IPS-NIHi7 (cell line): Measurements from ENCODE around the gene FRAS1.

Experiments used
- DNase-seq: peaks from one replicate; pipeline ENCODE4 v3.0.0; 2012; ENCODE audit warnings: mixed read lengths; ENCODE audit errors: extremely low spot score

The FRAS1 gene

DNA sequence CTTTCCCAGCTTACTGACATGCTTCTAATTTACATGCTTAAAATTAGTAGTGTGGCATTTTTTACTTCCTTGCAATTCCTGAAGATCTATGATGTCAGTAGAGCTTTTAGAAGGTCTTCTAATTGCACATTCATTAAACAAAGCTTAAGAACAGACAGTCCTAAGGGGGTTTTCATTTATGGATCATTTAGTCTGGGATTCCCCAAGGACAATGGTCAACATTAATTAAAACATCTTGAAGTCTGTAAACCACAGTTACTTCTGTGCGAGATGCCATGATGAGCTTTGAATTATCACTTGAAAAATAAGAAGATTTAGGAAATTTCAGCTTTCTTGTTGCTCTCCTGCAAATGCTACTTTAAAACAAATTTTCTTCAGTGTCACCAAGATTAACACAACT is 514.7 kb downstream of the FRAS1 start:
- DNase-seq = no peak

DNA sequence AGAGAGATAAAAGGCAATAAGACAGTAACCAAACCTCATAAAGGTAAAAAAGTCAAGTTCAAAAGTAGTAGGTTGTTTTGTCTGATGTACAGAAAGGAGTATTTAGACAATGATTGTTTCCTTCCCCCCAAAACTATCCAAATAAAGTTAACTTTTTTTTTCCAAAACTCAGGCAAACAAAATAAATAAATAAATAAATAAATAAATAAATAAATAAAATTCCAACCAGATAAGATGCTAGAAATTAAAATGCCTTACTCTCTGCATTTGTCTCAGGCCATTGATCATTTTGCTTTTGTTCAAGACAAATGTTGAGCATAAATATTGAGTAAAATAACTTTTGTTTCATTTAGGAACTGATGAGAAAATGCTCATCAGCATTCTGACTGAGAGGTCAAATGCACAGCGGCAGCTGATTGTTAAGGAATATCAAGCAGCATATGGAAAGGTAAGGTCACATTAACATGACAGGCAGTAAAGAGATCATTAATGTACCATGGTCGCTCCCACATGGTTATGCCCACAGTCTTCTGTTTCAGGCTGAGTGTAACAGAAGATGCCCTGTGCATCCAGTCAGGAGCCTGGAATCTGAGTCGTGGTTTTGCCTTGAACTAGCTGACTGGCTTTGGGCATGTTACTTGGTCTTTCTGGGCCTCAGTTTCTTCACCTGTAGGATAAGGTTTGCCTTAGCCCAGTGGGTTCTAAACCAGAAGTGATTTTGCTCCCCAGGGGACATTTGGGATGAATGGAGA is 521.7 kb downstream of the FRAS1 start:
- DNase-seq = no peak

DNA sequence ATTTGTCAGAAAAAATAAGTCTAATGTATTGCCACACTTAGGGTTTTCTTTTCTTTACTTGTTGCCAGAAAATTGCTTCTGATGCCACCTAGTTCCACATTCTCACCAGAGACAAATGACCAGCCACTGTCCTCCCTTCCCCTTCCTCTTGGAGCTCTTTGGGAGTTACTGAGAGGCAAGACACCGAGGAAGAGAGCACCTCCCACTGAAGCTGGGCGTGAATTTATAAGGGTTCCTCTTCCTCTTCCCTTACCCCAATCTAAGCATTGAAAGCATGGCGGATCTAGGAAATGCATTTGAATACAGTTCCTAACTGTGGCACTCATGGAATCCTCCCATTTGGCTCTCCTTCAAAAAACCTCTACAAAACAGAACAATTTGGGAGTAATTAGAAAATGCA is 524.5 kb downstream of the FRAS1 start:
- DNase-seq = no peak

DNA sequence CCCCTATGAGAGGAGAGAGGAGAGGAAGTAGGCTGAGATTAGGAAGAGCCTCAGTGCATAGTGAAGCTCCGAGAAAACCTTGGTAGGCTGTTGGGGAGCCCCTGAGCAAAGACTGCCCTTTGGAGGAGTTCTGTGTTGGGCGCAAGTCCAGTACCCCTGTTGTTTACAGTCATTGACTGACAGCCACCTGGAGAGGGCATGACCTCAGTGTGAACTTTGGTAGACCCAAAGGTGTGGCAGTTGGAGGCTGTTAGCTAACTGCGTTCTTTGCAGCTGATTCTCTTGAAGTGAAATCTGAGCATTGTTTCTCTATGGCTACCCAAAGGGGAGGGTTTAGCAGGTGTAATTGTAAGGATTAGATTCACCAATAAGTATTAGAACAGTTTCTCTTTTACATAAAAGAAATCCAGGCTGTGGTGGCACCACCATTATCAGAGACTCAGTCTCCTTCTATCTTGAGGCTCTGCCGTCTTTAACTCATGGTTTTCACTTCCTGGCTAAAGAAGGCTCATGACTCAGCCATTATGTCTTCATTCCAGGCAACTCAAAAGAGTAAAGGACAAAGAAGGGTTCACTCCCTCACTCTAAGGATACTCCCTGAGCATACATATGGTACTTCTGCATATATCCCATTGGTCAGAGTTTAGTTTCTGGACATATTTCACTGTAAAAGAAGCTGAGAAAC is 527.9 kb downstream of the FRAS1 start:
- DNase-seq = no peak

DNA sequence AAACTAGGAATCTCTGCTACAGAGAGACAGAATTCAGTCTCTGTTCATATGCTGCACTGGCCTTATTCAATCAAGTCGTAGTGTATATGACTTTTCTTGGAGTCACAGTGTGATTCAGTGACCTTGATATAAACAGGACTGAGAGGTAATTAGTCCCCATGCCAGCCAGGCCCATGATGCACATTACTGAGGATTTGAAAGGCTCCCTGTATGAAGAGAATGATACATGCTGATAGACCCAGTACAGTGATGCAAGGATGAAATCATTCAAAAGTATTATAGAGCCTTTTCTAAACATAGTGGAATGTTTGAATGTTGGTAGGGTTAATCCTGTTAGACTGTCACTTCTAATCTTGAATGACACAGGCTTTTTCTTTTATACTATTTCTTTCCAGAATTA is 528.5 kb downstream of the FRAS1 start:
- no peak for DNase-seq

DNA sequence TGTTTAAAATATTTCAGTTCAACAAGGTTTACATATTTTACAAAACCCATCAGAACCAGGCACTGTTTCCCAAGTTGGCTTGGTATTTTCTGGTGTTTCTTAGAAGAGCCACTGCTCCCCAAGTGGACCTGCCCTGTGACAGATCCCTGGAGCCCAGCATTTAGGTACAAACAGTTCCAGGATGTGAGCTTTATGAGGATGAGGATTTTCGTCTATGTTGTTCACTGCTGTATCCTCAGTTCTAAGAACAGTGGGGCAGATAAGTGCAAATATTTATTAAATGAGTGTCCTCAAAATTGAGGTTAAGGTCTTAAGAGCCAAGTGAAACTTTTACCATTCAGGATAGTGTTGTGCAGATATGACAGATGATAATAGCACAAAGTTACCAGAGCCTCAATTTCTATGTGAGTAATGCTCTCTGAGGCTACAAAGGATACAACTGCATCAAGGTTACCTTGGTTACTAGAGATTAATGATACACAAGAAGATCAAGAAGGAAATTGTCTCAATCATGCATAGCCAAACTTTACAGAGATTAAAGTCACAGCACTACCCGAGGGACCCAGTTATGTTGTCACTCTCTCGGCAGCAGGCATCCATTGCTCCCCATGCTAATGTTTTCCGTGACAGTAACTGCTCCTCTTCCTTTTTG is 531.9 kb downstream of the FRAS1 start:
- DNase-seq = no peak

DNA sequence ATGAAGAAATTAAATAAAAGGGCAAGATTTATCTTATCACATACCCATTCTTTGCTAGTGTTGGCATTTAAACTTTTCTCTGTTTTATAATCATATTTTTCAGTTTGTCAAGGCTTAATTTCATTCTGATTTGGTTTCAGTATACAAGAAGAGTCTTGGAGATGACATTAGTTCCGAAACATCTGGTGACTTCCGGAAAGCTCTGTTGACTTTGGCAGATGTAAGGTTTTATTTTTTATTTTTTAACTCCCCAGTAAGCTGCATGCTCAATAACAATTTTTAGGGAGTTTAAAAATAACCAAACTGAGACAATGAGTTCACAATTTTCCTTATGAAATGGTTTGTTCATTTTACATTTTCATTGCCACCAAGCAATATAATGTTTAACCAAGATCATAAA is 534.3 kb downstream of the FRAS1 start:
- DNase-seq = no peak

DNA sequence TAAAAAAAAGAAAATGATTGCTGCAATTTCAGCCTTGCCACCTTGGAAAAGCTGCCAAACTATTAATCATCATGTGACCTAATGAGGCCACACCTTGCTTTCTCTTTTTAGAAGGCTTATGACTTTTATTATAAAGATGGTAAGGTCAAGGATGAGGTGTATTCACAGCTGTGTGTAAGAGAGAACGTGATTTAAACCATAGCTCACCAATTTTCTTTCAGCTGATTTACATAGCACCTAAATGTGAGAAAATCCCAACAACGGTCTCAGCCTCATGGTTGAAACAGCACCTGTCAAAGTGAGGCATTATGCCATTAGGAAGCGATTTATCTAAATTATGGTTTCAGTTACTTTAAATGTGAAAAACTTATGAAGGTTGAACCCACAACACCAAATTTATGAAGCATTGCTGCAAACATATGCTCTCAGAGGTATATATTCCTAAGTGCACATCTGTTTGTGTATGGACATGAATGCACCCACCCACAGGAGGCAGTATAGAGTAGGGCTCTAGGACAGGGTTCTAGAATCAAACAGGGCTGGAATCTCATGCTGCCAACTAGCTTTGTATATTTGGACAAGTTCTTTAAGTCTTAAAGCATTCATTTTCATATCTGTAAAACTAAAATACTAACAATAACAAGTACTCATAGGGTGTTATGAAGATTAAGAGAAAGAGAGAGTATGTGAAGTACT is 535.1 kb downstream of the FRAS1 start:
- DNase-seq = peak; percentile 42
